NB4 (cell line): ENCODE results near the gene LRRC4B.

Source experiments
- POLR2A ChIP-seq: IDR thresholded peaks from 2 replicates; pipeline ENCODE4 v1.6.1; 2011; ENCODE audit warnings: mild to moderate bottlenecking; ENCODE audit not compliant: insufficient read length; ENCODE audit errors: extremely low read depth
- TF ChIP-seq, protein P1 (sequence below): IDR thresholded peaks from one replicate; pipeline ENCODE4 v1.5.1; 2012; ENCODE audit warnings: low read depth, low read length

DNA sequence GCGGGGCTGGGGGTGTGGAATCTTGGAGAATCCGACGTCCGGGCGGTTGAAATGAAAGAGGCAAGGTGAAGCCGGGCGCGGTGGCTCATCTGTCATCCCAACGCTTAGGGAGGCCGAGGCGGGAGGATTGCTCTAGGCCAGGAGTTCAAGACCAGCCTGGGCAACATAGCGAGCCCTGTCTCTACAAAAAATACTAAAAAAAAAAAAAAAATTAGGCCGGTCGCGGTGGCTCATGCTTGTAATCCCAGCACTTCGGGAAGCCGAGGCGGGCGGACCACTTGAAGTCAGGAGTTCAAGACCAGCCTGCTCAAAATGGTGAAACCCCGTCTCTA lies 91.4 kb downstream of the LRRC4B start:
- TF ChIP-seq, protein P1, sequence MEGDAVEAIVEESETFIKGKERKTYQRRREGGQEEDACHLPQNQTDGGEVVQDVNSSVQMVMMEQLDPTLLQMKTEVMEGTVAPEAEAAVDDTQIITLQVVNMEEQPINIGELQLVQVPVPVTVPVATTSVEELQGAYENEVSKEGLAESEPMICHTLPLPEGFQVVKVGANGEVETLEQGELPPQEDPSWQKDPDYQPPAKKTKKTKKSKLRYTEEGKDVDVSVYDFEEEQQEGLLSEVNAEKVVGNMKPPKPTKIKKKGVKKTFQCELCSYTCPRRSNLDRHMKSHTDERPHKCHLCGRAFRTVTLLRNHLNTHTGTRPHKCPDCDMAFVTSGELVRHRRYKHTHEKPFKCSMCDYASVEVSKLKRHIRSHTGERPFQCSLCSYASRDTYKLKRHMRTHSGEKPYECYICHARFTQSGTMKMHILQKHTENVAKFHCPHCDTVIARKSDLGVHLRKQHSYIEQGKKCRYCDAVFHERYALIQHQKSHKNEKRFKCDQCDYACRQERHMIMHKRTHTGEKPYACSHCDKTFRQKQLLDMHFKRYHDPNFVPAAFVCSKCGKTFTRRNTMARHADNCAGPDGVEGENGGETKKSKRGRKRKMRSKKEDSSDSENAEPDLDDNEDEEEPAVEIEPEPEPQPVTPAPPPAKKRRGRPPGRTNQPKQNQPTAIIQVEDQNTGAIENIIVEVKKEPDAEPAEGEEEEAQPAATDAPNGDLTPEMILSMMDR, result no peak
- no peak for TF ChIP-seq POLR2A
